Measurements from ENCODE around the gene RIN2.

Gene RIN2

GRCh38 chr20:19777315-19777714 is 19.3 kb downstream of the RIN2 start:
- no peak overlapping the region for H3K4me3 ChIP-seq (replicated peaks in 1 of 2; ENCODE audit: low read depth in 2 of 2, low read length in 2 of 2)
- DNase-seq (ENCODE audit: low read depth in 2 of 2), result no peak
- no peak for TF ChIP-seq CTCF (IDR thresholded peaks at IDR 0.05; ENCODE audit: low read depth, low read length)

- no peak for DNase-seq (ENCODE audit: low read depth in 2 of 2)
- TF ChIP-seq CTCF (IDR thresholded peaks at IDR 0.05; ENCODE audit: low read depth, low read length), result no peak
Measured at GRCh38 chr20:19777981-19778380, 19.9 kb downstream of the RIN2 start.

GRCh38 chr20:19778404-19778803 is 20.3 kb downstream of the RIN2 start:
- no peak overlapping the region for H3K4me3 ChIP-seq (replicated peaks in 1 of 2; ENCODE audit: low read depth in 2 of 2, low read length in 2 of 2)
- DNase-seq (ENCODE audit: low read depth in 2 of 2), result no peak
- no peak for TF ChIP-seq CTCF (IDR thresholded peaks at IDR 0.05; ENCODE audit: low read depth, low read length)

More at GRCh38 chr20:19777981-19778380, 19.9 kb downstream of the RIN2 start:
- no peak overlapping the region for H3K4me3 ChIP-seq (replicated peaks in 1 of 2; ENCODE audit: low read depth in 2 of 2, low read length in 2 of 2)

- DNase-seq (ENCODE audit: low read depth in 2 of 2), result no peak
- no peak for TF ChIP-seq CTCF (IDR thresholded peaks at IDR 0.05; ENCODE audit: low read depth, low read length)
Measured at GRCh38 chr20:19779634-19780033, 21.6 kb downstream of the RIN2 start.

GRCh38 chr20:19780261-19780660 is 22.2 kb downstream of the RIN2 start:
- no peak for DNase-seq (ENCODE audit: low read depth in 2 of 2)
- TF ChIP-seq CTCF (IDR thresholded peaks at IDR 0.05; ENCODE audit: low read depth, low read length), result no peak
- no peak overlapping the region for H3K4me3 ChIP-seq (replicated peaks in 1 of 2; ENCODE audit: low read depth in 2 of 2, low read length in 2 of 2)

More at GRCh38 chr20:19779634-19780033, 21.6 kb downstream of the RIN2 start:
- H3K4me3 ChIP-seq (replicated peaks in 1 of 2; ENCODE audit: low read depth in 2 of 2, low read length in 2 of 2), result no peak overlapping the region

- no peak overlapping the region for H3K4me3 ChIP-seq (replicated peaks in 1 of 2; ENCODE audit: low read depth in 2 of 2, low read length in 2 of 2)
- DNase-seq (ENCODE audit: low read depth in 2 of 2), result no peak
- no peak for TF ChIP-seq CTCF (IDR thresholded peaks at IDR 0.05; ENCODE audit: low read depth, low read length)
Measured at GRCh38 chr20:19781235-19781634, 23.2 kb downstream of the RIN2 start.

- H3K4me3 ChIP-seq (replicated peaks in 1 of 2; ENCODE audit: low read depth in 2 of 2, low read length in 2 of 2), result no peak overlapping the region
- DNase-seq (ENCODE audit: low read depth in 2 of 2), result no peak
- no peak for TF ChIP-seq CTCF (IDR thresholded peaks at IDR 0.05; ENCODE audit: low read depth, low read length)
Measured at GRCh38 chr20:19782669-19783068, 24.6 kb downstream of the RIN2 start.

Measured in cardiac fibroblast (primary cell).